Body of pancreas (tissue), 4 donors: ENCODE measurements around the gene BPHL. TPM values are rescaled to one million over a fixed set of nuclear protein-coding genes. Genes with fewer than 3 reads are reported as not detected.
A peak's percentile ranks its signal among the peaks of the same experiment; 100 is the strongest.

Experiments
- ATAC-seq: fragments of 150-250 bp; one replicate; pipeline ENCODE4 v1.9.1; 2016
- DNase-seq, 4 donors: peaks; one replicate each; pipeline ENCODE4 v3.0.0-alpha.2; 2019
- H3K27ac ChIP-seq, 4 donors: fragments of 200-600 bp; sonication (generic); 1 replicate in 3 of 4; 2 replicates in 1 of 4; pipeline versions ENCODE4 v1.5.1 to v1.6.1; 2016 to 2019; ENCODE audit warnings: mild to moderate bottlenecking in 1 of 4, mixed read lengths in 1 of 4, moderate library complexity in 1 of 4
- H3K27me3 ChIP-seq, 2 donors: fragments of 200-600 bp; sonication (generic); one replicate each; pipeline ENCODE4 v1.6.0; 2016; ENCODE audit warnings: mild to moderate bottlenecking in 1 of 2
- H3K36me3 ChIP-seq, 2 donors: fragments of 200-600 bp; sonication (generic); replicated peaks in 1 of 2; 2 replicates each; pipeline ENCODE4 v1.5.1; 2016; ENCODE audit warnings: low read depth in 2 of 2; ENCODE audit not compliant: insufficient read depth in 1 of 2
- H3K4me1 ChIP-seq: fragments of 200-600 bp; sonication (generic); one replicate; pipeline ENCODE4 v1.6.0; 2016
- H3K4me3 ChIP-seq, 2 donors: fragments of 200-600 bp; sonication (generic); 1 replicate in 1 of 2; 2 replicates in 1 of 2; pipeline ENCODE4 v1.5.1; 2016 to 2019
- H3K9me3 ChIP-seq, 3 donors: fragments of 200-600 bp; sonication (generic); 1 replicate in 2 of 3; 2 replicates in 1 of 3; pipeline ENCODE4 v1.5.1; 2016
- CTCF ChIP-seq, 7 experiments: fragments of 450-650 bp in 4 of 7; fragments of 200-600 bp in 3 of 7; sonication (generic) in 3 of 7; IDR thresholded peaks; one replicate each; pipeline ENCODE4 v1.5.1; 2016 to 2019; ENCODE audit warnings: antibody characterized with exemption in 7 of 7
- POLR2A ChIP-seq, 3 donors: fragments of 450-650 bp; IDR thresholded peaks; one replicate each; pipeline ENCODE4 v1.6.1; 2016; ENCODE audit warnings: antibody characterized with exemption in 3 of 3, mild to moderate bottlenecking in 2 of 3
- WGBS, 2 donors: methylation state at CpG; one replicate each; pipeline ENCODE4 v1.1.5; 2017; 5-methylcytosine and 5-hydroxymethylcytosine counted together
- intact Hi-C: fragments of 100-400 bp; cut with DNase I; formaldehyde crosslinking; loops from one replicate; pipeline ENCODE4 v1.15.1; 2023
- total RNA-seq, 2 donors: library from RNA; depleted of rRNA; stranded (reverse); fragments of >200 nt; gene quantifications; one replicate each; pipeline ENCODE4 v1.1.0, GENCODE V29; 2016

BPHL gene
- 10 to 100 TPM; 15.6 to 21.8 TPM for total RNA-seq

DNA sequence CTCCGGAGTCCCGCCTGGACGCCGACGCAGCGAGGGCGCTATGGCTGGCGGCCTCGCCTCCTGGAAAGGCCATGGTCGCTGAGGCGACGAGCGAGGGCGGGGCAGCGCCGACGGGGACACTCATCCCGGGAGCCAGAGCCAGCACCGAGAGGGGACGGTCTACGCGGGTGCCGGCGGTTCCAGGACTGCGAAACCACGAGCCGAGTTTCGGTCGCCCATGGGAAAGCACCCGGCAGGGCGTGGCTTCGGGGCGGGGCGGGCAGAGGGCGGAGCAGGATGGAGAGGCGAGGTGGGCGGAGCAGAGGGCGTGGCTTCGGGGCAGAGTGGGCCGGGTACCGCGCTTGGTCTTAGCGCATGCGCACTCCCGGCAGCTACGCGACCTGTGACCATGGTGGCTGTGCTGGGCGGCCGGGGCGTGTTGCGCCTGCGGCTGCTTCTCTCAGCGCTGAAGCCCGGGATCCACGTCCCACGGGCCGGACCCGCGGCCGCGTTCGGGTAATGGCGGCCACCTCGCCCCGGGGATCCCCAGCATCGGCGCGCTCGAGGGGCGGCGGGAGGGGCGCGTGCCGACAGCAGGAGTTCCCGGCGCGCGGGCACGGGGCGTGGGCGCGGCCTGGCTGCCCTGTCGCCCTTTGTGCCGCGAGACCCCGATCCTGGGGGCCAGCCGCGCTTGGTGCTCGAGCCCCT lies at the start of gene BPHL:
Gene BPHL (plus strand): TSS at position 359 of the 687 bp plus-strand sequence. CDS start 30 bp downstream, at position 389.
- 1% methylated on average over 18 to 79 of the region's 89 CpGs for WGBS, 2 donors
- DNase-seq (peak; percentile 97 to 99 (median 99)), ATAC-seq (peak; percentile 98)
- Histone ChIP-seq H3K4me3 (peak within 1 kb of the TSS; percentile 69 to 77), H3K9me3 (no peaks in the 10 kb centered on the region), H3K27me3 (no peaks in the 10 kb centered on the region), H3K27ac (peak within 1 kb of the TSS; percentile 80 to 98 (median 94)), H3K36me3 (peaks cover 0 to under 1% of the 10 kb centered on the region in 2 donors), H3K4me1 (peaks cover 22% of the 10 kb centered on the region)
- TF ChIP-seq CTCF (IDR thresholded peaks at IDR 0.05) = peak in 1 of 7 experiments; percentile 14
- peak; percentile 83 to 86 (median 85) for TF ChIP-seq POLR2A (IDR thresholded peaks at IDR 0.05)
- intact Hi-C loops = no loop called here

DNA sequence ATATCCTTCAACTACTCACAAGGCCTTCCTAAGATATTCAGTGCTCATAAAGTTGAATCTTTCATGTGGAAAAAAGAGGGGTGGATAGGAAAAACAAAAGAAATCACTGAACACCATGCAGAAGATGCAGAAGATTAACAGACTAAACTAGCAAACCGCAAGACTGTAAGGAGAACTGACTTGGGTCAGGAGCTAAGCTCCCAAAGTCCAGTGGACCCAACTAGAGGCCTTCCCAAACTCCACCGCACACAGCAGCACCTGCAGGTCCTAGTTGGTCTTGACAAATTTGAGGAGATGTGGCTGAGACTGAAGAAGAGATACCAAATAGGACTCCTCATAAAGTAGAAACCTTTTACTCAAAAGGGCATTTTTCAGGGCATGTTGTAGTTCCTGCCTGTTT lies 46.9 kb upstream of the BPHL start:
- ATAC-seq = no peak
- Histone ChIP-seq H3K4me3 (no peak overlapping the region), H3K27me3 (no peaks in the 10 kb centered on the region), H3K27ac (no peak overlapping the region), H3K36me3 (no peaks in the 10 kb centered on the region), H3K4me1 (peaks cover 48% of the 10 kb centered on the region), H3K9me3 (no peaks in the 10 kb centered on the region)
- DNase-seq = no peak
- intact Hi-C loops = no loop called here
- 73 to 87% methylated on average over 2 of the region's 2 CpGs for WGBS, 2 donors
- TF ChIP-seq CTCF (IDR thresholded peaks at IDR 0.05) = no peak
- no peak for TF ChIP-seq POLR2A (IDR thresholded peaks at IDR 0.05)

- no peak for DNase-seq
- Histone ChIP-seq H3K4me3 (no peak overlapping the region), H3K9me3 (no peaks in the 10 kb centered on the region), H3K4me1 (peaks cover 42% of the 10 kb centered on the region), H3K36me3 (peaks cover 0 to 5% of the 10 kb centered on the region in 2 donors), H3K27ac (no peak overlapping the region), H3K27me3 (no peaks in the 10 kb centered on the region)
- intact Hi-C loops = no loop called here
- no peak for TF ChIP-seq POLR2A (IDR thresholded peaks at IDR 0.05)
- TF ChIP-seq CTCF (IDR thresholded peaks at IDR 0.05) = no peak
- ATAC-seq = no peak
- 67 to 79% methylated on average over 7 of the region's 7 CpGs for WGBS, 2 donors
These were observed 45.7 kb upstream of the BPHL start for GRCh38 chr6:3072798-3073197.

DNA sequence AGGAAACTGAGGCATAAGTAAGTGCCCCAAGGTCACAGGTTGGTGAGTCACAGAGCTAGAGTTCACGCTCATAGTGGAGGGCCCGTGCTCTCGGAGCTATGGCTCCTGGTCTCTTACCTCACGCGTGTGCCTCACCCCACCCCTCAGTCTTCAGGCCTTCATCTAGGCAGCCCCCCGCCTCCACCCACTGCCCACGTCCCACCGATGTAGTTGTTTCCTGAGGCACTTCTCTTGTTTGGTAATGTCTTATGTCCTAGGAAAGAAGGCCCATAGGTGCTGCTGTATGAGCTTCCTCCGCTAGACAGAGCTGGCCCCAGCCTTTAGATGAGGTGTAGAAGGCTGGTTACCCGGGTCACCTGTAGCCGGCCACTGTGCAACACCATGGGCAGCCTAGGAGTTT lies 45.1 kb upstream of the BPHL start:
- no peaks in the 10 kb centered on the region for H3K9me3 ChIP-seq
- peaks cover 6 to 10% of the 10 kb centered on the region in 2 donors for H3K36me3 ChIP-seq
- DNase-seq (no peak), ATAC-seq (no peak)
- intact Hi-C loops = no loop called here
- H3K4me1 ChIP-seq = peaks cover 42% of the 10 kb centered on the region
- H3K4me3 ChIP-seq = no peak overlapping the region
- no peaks in the 10 kb centered on the region for H3K27me3 ChIP-seq
- no peak overlapping the region for H3K27ac ChIP-seq
- 91 to 94% methylated on average over 11 of the region's 11 CpGs for WGBS, 2 donors
- TF ChIP-seq CTCF (IDR thresholded peaks at IDR 0.05) (no peak), POLR2A (IDR thresholded peaks at IDR 0.05) (no peak)

DNA sequence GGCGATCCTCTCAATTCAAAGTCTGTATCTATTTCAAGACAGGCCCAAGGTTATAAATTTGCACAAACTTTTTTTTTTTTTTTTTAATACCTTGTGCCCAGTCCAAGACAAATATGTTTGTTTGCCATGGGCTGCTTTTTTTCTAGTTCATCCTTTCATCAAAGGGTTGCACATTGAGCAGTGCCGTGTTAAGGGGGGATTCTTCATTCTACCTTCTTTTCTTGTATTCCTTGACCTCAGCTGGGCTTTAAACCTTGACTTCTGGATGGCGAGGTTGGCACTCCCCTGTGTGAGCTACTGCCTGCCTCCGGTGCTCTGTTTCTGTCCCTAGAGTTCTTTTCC lies 42.8 kb upstream of the BPHL start:
- WGBS, 2 donors = 31 to 34% methylated on average over 4 of the region's 4 CpGs
- ATAC-seq = no peak

More for the DNA sequence above, 42.8 kb upstream of the BPHL start:
- no peak overlapping the region for H3K27ac ChIP-seq
- peaks cover 6 to 14% of the 10 kb centered on the region in 2 donors for H3K36me3 ChIP-seq
- no peaks in the 10 kb centered on the region for H3K27me3 ChIP-seq
- no peak for DNase-seq
- H3K4me3 ChIP-seq = no peak overlapping the region
- TF ChIP-seq CTCF (IDR thresholded peaks at IDR 0.05) (no peak), POLR2A (IDR thresholded peaks at IDR 0.05) (no peak)
- intact Hi-C loops = no loop called here
- no peaks in the 10 kb centered on the region for H3K9me3 ChIP-seq
- H3K4me1 ChIP-seq = peaks cover 26% of the 10 kb centered on the region
